ENCODE data around the gene ITIH2. TPM values are rescaled to one million over a fixed set of nuclear protein-coding genes. Genes with fewer than 3 reads are reported as not detected.

ITIH2 gene
- total and polyA plus RNA-seq, 9 of the 15 experiments (the other 6 are each of a cell fraction or from before 2014, with no cell fraction given) = 0.66 TPM; not detected in 8

- TF ChIP-seq RBM34 (IDR thresholded peaks at IDR 0.05; ENCODE audit: borderline replicate concordance, insufficient read depth, low read length) (no peak), ATF4 (CRISPR knock-in tag; IDR thresholded peaks at IDR 0.05) (peak; percentile 69; the same call in 1 of the 2 replicates), RBM39 (optimal IDR thresholded peaks at IDR 0.05; ENCODE audit: low read depth, low read length) (no peak), ZNF239 (CRISPR knock-in tag; IDR thresholded peaks at IDR 0.05) (0 out of 2 replicates have a peak, but pooled peaks have one; percentile 17), KLF16 (IDR thresholded peaks at IDR 0.05) (peak; percentile 57), GABPA (tag; conservative IDR thresholded peaks at IDR 0.05; ENCODE audit: low read depth) (no peak), BRF2 (IDR thresholded peaks at IDR 0.05; ENCODE audit: borderline replicate concordance, insufficient read depth, insufficient read length) (no peak), CXXC5 (CRISPR knock-in tag; IDR thresholded peaks at IDR 0.05) (peak; percentile 52), RB1 (IDR thresholded peaks at IDR 0.05; ENCODE audit: low read depth) (0 out of 2 replicates have a peak, but pooled peaks have one; percentile 16), MAZ (CRISPR knock-in tag; conservative IDR thresholded peaks at IDR 0.05 in 1 of 2, IDR thresholded peaks at IDR 0.05 in 1 of 2) (peak in 1 of 2 experiments; percentile 54; a peak in 1 of 4 replicates), NR2C2 (CRISPR knock-in tag; IDR thresholded peaks at IDR 0.05) (no peak), NR2C2 (tag; IDR thresholded peaks at IDR 0.05) (no peak), ZNF717 (CRISPR knock-in tag; IDR thresholded peaks at IDR 0.05) (no peak), RNF2 (IDR thresholded peaks at IDR 0.05) (no peak), RFX1 (IDR thresholded peaks at IDR 0.05) (no peak), POLR3G (IDR thresholded peaks at IDR 0.05; ENCODE audit: extremely low read depth, insufficient read length, insufficient replicate concordance) (no peak)
Measured at GRCh38 chr10:7687228-7687907, 15.7 kb upstream of the ITIH2 start (continued).

Measured in K562 (cell line).